Chondrocyte (in vitro differentiated cells): ENCODE measurements around the gene TMEM163. TPM values are rescaled to one million over a fixed set of nuclear protein-coding genes. Genes with fewer than 3 reads are reported as not detected.

ENCODE experiments used
- DNase-seq: peaks from one replicate; pipeline ENCODE4 v3.0.0; 2021; ENCODE audit warnings: mixed read lengths, low spot score
- H3K27ac Mint-ChIP-seq: one replicate; pipeline ENCODE4 v1.8.0; 2021; ENCODE audit warnings: mild to moderate bottlenecking, moderate library complexity, mixed read lengths; ENCODE audit not compliant: unreplicated experiment
- H3K27me3 Mint-ChIP-seq: 2 replicates; pipeline ENCODE4 v1.8.0; 2021; ENCODE audit warnings: low read depth, mixed read lengths
- H3K36me3 Mint-ChIP-seq: 2 replicates; pipeline ENCODE4 v1.8.0; 2021; ENCODE audit warnings: low read depth, mixed read lengths
- H3K4me1 Mint-ChIP-seq: 2 replicates; pipeline ENCODE4 v1.8.0; 2021; ENCODE audit warnings: low read depth, mild to moderate bottlenecking, mixed read lengths
- H3K4me3 Mint-ChIP-seq: one replicate; pipeline ENCODE4 v1.8.0; 2021; ENCODE audit warnings: mild to moderate bottlenecking, moderate library complexity, mixed read lengths; ENCODE audit not compliant: unreplicated experiment
- H3K9me3 Mint-ChIP-seq: 2 replicates; pipeline ENCODE4 v1.8.0; 2021; ENCODE audit warnings: low read depth, mixed read lengths
- total RNA-seq: library from RNA; stranded (reverse); gene quantifications from 3 replicates; pipeline ENCODE4 v1.2.1, GENCODE V29; 2021
- TF ChIP-seq, protein P1 (sequence below): fragments of 200-600 bp; sonication (generic); IDR thresholded peaks from 2 replicates; pipeline ENCODE4 v1.5.0; 2021; ENCODE audit warnings: antibody characterized with exemption, mild to moderate bottlenecking, moderate library complexity

TMEM163 gene
- total RNA-seq, 1 donor from 2014 or later, result 0.07 TPM

DNA sequence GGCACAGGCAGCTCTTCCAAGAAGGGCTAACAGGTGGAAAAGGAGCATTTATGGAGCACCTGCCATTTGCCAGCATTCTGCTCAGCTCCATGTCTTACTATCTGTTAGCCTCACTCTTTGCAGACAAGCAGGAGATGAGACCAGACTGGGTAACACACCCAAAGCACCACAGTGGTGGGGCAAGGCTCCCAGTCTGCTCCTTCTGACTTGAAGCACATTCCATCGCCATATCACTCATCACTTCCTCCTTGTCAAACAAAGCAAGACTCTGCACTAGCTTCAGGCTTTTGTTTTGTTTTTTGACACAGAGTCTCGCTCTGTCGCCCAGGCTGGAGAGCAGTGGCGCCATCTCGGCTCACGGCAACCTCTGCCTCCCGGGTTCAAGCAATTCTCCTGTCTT, 282.1 kb downstream of the TMEM163 start:
- H3K9me3 Mint-ChIP-seq, result no peaks in the 10 kb centered on the region
- no peaks in the 10 kb centered on the region for H3K27me3 Mint-ChIP-seq
- H3K36me3 Mint-ChIP-seq, result peaks cover 4% of the 10 kb centered on the region
- no peak for DNase-seq
- H3K27ac Mint-ChIP-seq, result no peak overlapping the region
- TF ChIP-seq, protein P1, sequence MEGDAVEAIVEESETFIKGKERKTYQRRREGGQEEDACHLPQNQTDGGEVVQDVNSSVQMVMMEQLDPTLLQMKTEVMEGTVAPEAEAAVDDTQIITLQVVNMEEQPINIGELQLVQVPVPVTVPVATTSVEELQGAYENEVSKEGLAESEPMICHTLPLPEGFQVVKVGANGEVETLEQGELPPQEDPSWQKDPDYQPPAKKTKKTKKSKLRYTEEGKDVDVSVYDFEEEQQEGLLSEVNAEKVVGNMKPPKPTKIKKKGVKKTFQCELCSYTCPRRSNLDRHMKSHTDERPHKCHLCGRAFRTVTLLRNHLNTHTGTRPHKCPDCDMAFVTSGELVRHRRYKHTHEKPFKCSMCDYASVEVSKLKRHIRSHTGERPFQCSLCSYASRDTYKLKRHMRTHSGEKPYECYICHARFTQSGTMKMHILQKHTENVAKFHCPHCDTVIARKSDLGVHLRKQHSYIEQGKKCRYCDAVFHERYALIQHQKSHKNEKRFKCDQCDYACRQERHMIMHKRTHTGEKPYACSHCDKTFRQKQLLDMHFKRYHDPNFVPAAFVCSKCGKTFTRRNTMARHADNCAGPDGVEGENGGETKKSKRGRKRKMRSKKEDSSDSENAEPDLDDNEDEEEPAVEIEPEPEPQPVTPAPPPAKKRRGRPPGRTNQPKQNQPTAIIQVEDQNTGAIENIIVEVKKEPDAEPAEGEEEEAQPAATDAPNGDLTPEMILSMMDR, result no peak
- no peak overlapping the region for H3K4me3 Mint-ChIP-seq
- H3K4me1 Mint-ChIP-seq, result peaks cover 7% of the 10 kb centered on the region

DNA sequence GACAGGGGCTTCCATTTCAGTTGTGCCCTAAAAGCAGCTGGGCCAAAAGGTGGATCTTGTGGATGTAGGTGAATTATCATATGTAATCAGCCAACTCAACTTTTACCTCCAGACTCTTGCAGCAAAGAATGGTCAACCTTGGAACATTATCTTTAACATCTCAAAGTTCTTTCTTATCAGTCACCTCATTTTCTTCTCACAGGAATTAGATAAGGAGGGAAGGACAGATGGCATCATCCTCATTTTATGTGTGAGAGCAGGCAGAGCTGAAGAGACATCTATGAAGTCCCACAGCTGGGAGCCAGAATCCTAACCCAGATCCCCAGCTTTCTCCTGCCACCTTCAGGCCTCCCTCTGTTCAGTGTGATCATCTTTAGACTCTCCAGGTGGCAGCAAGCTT, 282.9 kb downstream of the TMEM163 start:
- H3K27me3 Mint-ChIP-seq, result no peaks in the 10 kb centered on the region
- no peak overlapping the region for H3K4me3 Mint-ChIP-seq
- TF ChIP-seq, protein P1, result no peak
- no peaks in the 10 kb centered on the region for H3K9me3 Mint-ChIP-seq
- peaks cover 9% of the 10 kb centered on the region for H3K4me1 Mint-ChIP-seq
- DNase-seq, result no peak
- H3K36me3 Mint-ChIP-seq, result peaks cover 2% of the 10 kb centered on the region
- H3K27ac Mint-ChIP-seq, result no peak overlapping the region

DNA sequence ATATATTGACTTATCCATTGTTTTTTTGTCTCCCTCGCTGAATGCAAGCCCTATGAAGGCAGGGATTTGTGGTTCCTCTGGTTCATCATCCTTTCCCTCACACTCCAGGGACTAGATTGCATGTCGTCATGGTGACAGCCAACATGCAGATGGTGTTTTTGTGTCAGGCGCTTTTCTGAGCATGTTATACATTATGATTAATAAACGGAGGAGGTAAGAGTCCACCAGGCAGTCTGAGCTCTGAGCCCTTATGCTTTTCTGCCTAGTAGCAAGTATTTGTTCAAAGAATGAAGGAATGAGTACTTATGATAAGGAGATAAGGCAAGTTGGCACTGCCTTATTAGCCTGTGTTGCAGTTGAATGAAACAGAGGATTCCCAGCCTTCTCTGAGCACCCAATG, 283.3 kb downstream of the TMEM163 start:
- H3K27me3 Mint-ChIP-seq, result no peaks in the 10 kb centered on the region
- H3K9me3 Mint-ChIP-seq, result no peaks in the 10 kb centered on the region
- H3K36me3 Mint-ChIP-seq, result peaks cover 2% of the 10 kb centered on the region
- no peak overlapping the region for H3K27ac Mint-ChIP-seq
- no peak overlapping the region for H3K4me3 Mint-ChIP-seq
- H3K4me1 Mint-ChIP-seq, result peaks cover 9% of the 10 kb centered on the region
- DNase-seq, result no peak
- TF ChIP-seq, protein P1, result no peak

DNA sequence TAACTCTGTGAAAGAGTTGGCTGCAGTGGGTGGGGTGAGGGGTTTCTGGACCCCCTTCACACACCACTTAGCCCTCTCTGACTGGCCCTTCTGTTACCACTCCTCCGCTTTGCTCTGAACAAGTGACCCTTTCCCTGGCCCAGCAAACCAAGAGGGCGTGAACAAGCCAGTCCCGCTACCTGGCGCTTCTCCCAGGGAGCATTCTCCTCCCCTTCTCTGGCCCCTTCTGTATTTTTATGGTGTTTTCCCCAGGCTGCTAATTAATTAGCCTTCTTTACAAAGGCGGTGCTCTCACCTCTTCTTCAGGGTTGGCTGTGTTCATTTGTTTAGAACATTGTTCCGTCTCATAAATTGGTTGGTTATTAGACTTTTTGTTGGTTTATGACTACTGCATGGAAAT, 284.8 kb downstream of the TMEM163 start:
- Mint-ChIP-seq H3K27ac (no peak overlapping the region), H3K4me1 (peaks cover 9% of the 10 kb centered on the region), H3K4me3 (no peak overlapping the region), H3K9me3 (no peaks in the 10 kb centered on the region), H3K27me3 (no peaks in the 10 kb centered on the region), H3K36me3 (no peaks in the 10 kb centered on the region)
- no peak for DNase-seq
- TF ChIP-seq, protein P1, result no peak

DNA sequence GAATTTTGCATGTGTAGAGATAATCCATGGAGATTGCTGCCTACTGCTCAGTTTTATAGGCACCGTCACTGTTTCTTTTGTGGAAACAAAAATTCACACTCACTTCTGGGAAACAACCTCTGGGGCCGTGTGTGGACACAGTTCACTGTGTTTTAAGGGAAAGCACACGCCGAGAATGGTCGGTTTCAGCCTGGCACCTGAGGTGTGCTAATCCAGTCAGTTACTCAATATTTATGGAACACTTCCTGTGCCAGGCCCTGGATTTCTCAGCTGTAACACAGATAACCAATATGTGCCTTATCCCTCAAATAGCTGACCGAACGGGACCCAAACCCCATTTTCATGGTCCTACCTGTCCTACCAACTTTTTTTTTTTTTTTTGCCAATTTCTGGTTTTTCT, 285.3 kb downstream of the TMEM163 start:
- Mint-ChIP-seq H3K36me3 (no peaks in the 10 kb centered on the region), H3K4me3 (no peak overlapping the region), H3K4me1 (peaks cover 9% of the 10 kb centered on the region), H3K27me3 (no peaks in the 10 kb centered on the region), H3K9me3 (no peaks in the 10 kb centered on the region), H3K27ac (no peak overlapping the region)
- TF ChIP-seq, protein P1, result no peak
- DNase-seq, result no peak
